Heart left ventricle (tissue), 16 donors: ENCODE measurements around the gene F7. TPM values are rescaled to one million over a fixed set of nuclear protein-coding genes. Genes with fewer than 3 reads are reported as not detected.
A peak's percentile ranks its signal among the peaks of the same experiment; 100 is the strongest.

ENCODE experiments used
- ATAC-seq, 4 donors: fragments of 200-7000 bp; cut with Tn5 transposase; one replicate each; pipeline ENCODE4 v1.9.1; 2020 to 2022; ENCODE audit warnings: moderate library complexity in 4 of 4, mild to moderate bottlenecking in 3 of 4, moderate number of reproducible peaks in 1 of 4
- DNase-seq, 5 donors: peaks; one replicate each; pipeline ENCODE4 v3.0.0-alpha.2; 2020
- H3K27ac ChIP-seq, 12 donors: fragments of 200-600 bp; sonication (generic) in 4 of 12; one replicate each; pipeline versions ENCODE4 v1.5.0 to v1.8.0; 2016 to 2022; ENCODE audit warnings: mild to moderate bottlenecking in 2 of 12
- H3K27me3 ChIP-seq, 9 donors: fragments of 200-600 bp; sonication (generic) in 2 of 9; one replicate each; pipeline versions ENCODE4 v1.5.1 to v1.8.0; 2016 to 2022; ENCODE audit warnings: mild to moderate bottlenecking in 3 of 9
- H3K36me3 ChIP-seq, 9 donors: fragments of 200-600 bp; sonication (generic) in 2 of 9; one replicate each; pipeline versions ENCODE4 v1.5.0 to v1.8.0; 2018 to 2022; ENCODE audit warnings: mild to moderate bottlenecking in 2 of 9
- H3K4me1 ChIP-seq, 12 donors: fragments of 200-600 bp; sonication (generic) in 4 of 12; one replicate each; pipeline versions ENCODE4 v1.5.0 to v1.8.0; 2016 to 2022; ENCODE audit warnings: mild to moderate bottlenecking in 3 of 12
- H3K4me3 ChIP-seq, 12 donors: fragments of 200-600 bp; sonication (generic) in 4 of 12; one replicate each; pipeline versions ENCODE4 v1.5.0 to v1.8.0; 2017 to 2022; ENCODE audit warnings: mild to moderate bottlenecking in 9 of 12, moderate library complexity in 4 of 12
- H3K9me3 ChIP-seq, 12 donors: fragments of 200-600 bp; sonication (generic) in 4 of 12; one replicate each; pipeline versions ENCODE4 v1.5.0 to v1.8.0; 2016 to 2022; ENCODE audit warnings: mild to moderate bottlenecking in 1 of 12
- POLR2A ChIP-seq, 2 donors: fragments of 450-650 bp; IDR thresholded peaks; one replicate each; pipeline ENCODE4 v1.6.1; 2017; ENCODE audit warnings: antibody characterized with exemption in 2 of 2, mild to moderate bottlenecking in 2 of 2, moderate library complexity in 2 of 2
- WGBS, 4 donors: extraction: QIAGEN DNeasy Blood & Tissue Kit in 2 of 4; methylation state at CpG; one replicate each; pipeline versions ENCODE4 v1.1.5 to v1.1.7; 2013 to 2018; 5-methylcytosine and 5-hydroxymethylcytosine counted together
- intact Hi-C, 10 donors: fragments of 100-400 bp; cut with DNase I; formaldehyde crosslinking; loops; one replicate each; pipeline versions ENCODE4 v1.11.1 to v1.14.2; 2022
- polyA plus RNA-seq, 2 donors: library from polyadenylated mRNA; stranded (reverse); fragments of 200-250 nt; gene quantifications; one replicate each; pipeline ENCODE4 v1.2.3, GENCODE V29; 2013
- total RNA-seq, 9 donors: library from RNA; depleted of rRNA in 2 of 9; stranded (reverse); fragments of >200 nt in 2 of 9; fragmentation: NEBNext Ultra II Directional in 3 of 9; extraction: Animal tissue kit (Norgen Biotek cat#: 25700) in 3 of 9; gene quantifications; one replicate each; pipeline versions ENCODE4 v1.1.0 to v1.2.4, GENCODE V29; 2016 to 2023
- TF ChIP-seq, protein P1 (sequence below), 12 donors: fragments of 200-600 bp; sonication (generic) in 4 of 12; IDR thresholded peaks; one replicate each; pipeline versions ENCODE4 v1.5.0 to v1.8.0; 2018 to 2022; ENCODE audit warnings: antibody characterized with exemption in 12 of 12, mild to moderate bottlenecking in 5 of 12
- donor health status: ischemic (EF 13 %, LVEDD 7.1; RV severe dilation, severe dysfunction).
- donor health status: healthy with polysubstance abuse.
- donor health status: DM: no; HTN: yes; CAD: no.
- donor health status: DM: no; HTN: no; CAD: no.
- donor health status: ischemic (EF 25% LVEDD 6.9; RV normal size, moderate dysfunction).
- donor health status: ischemic (EF 25% LVEDD 5.7; RV mildly dilated, moderate dysfunction).
- donor health status: healthy.
- donor health status: DM: yes; HTN: yes; CAD: no.
- donor health status: ischemic (EF 35%, LVEDD 5.7; RV mildly dilated, moderate dysfunction).
- donor health status: nonischemic (EF 11% LVEDD 7.7; RV severe dilation, severe dysfunction).
- donor health status: DM: yes; HTN: yes; CAD: no.
- donor health status: PGD.
- donor health status: ischemic (EF 29% LVEDD 5.4; RV normal size, mild dysfunction).
- donor health status: nonischemic (EF 23%, LVEDD 6.1; RV moderate dilation, normal function).

Gene F7
- total and polyA plus RNA-seq, 11 donors, result 0.01 to 0.41 (median 0.13) TPM; not detected in 7

DNA sequence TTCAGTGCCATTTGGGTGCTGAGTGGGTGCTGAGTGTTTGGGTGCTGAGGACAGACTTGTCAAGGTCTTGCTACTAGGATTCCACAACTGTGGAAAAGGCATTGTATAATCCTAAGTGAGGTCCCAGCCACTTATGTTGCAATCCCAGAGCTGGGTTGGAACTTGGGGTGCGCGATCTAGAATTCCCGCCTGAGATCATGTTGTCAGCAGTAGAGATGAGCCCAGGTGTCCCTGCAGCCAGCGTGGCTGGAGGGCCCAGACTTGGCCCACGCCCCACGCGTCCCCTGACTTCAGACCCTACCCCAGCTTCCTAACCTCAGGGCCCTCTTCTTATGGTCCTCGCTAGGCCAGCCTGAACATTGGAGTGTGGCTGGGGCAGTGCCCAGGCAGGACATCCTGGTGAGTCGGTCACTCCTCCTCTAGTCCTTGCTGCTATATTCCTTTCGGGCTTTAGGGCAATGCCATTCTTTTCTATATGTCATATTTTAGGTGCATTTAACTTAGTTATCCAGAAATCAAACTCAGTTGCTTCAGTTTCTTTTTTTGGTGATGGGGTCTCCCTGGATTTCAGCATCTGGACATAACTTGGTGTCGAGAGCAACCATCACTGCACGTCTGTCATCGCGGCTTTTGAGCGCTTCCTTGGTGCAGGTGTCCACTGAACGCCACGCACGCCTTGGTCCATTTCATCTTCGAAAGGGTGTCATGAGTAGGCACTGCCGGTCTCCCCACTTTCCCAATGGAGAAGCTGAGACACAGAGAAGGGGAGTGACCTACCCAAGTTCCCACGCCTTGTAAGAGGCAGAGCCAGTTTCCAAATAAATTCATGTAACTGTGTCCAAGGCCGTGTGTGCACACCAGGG lies 46.4 kb upstream of the F7 start:
- ATAC-seq (peak in 1 of 4 donors; percentile 2), DNase-seq (peak in 2 of 5 donors; percentile 13 to 57)
- Histone ChIP-seq H3K9me3 (no peaks in the 10 kb centered on the region), H3K27me3 (no peaks in the 10 kb centered on the region), H3K4me1 (no peaks in the 10 kb centered on the region), H3K36me3 (peaks cover 0 to 26% (median 0%) of the 10 kb centered on the region in 9 donors), H3K27ac (no peak overlapping the region), H3K4me3 (no peak overlapping the region)
- intact Hi-C loops, result no loop called here
- 91 to 94% (median 92%) methylated on average over 22 of the region's 22 CpGs for WGBS, 4 donors
- no peak for TF ChIP-seq POLR2A (IDR thresholded peaks at IDR 0.05)
- TF ChIP-seq, protein P1, sequence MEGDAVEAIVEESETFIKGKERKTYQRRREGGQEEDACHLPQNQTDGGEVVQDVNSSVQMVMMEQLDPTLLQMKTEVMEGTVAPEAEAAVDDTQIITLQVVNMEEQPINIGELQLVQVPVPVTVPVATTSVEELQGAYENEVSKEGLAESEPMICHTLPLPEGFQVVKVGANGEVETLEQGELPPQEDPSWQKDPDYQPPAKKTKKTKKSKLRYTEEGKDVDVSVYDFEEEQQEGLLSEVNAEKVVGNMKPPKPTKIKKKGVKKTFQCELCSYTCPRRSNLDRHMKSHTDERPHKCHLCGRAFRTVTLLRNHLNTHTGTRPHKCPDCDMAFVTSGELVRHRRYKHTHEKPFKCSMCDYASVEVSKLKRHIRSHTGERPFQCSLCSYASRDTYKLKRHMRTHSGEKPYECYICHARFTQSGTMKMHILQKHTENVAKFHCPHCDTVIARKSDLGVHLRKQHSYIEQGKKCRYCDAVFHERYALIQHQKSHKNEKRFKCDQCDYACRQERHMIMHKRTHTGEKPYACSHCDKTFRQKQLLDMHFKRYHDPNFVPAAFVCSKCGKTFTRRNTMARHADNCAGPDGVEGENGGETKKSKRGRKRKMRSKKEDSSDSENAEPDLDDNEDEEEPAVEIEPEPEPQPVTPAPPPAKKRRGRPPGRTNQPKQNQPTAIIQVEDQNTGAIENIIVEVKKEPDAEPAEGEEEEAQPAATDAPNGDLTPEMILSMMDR (IDR thresholded peaks at IDR 0.05), result no peak

DNA sequence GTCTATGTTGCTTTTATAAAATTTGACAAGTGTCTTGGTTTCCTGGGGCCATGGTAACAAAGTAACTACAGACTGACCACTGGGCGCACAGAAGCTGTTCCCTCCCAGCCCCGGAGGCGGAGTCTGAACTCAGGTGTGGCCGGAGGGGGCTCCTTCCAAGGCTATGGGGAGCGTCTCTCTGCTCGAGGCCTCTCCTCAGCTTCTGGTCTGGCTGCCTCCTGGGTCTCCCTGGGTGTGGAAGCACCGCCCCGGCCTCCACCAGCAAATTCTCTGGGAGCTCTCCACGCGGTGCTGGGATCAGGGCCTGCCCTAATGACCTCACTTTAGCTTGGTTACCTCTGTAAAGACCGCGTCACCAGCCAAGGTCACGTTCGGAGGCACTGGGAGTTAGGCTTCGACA lies 45.7 kb upstream of the F7 start:
- DNase-seq (peak in 2 of 5 donors; percentile 17 to 51), ATAC-seq (peak in 1 of 4 donors; percentile 2)
- Histone ChIP-seq H3K4me3 (no peak overlapping the region), H3K4me1 (no peaks in the 10 kb centered on the region), H3K9me3 (no peaks in the 10 kb centered on the region), H3K36me3 (peaks cover 0 to 33% (median 0%) of the 10 kb centered on the region in 9 donors), H3K27me3 (no peaks in the 10 kb centered on the region), H3K27ac (no peak overlapping the region)
- TF ChIP-seq, protein P1 (IDR thresholded peaks at IDR 0.05), result no peak
- TF ChIP-seq POLR2A (IDR thresholded peaks at IDR 0.05), result no peak
- intact Hi-C loops, result no loop called here
- 75 to 86% (median 82%) methylated on average over 13 to 15 of the region's 15 CpGs for WGBS, 4 donors

DNA sequence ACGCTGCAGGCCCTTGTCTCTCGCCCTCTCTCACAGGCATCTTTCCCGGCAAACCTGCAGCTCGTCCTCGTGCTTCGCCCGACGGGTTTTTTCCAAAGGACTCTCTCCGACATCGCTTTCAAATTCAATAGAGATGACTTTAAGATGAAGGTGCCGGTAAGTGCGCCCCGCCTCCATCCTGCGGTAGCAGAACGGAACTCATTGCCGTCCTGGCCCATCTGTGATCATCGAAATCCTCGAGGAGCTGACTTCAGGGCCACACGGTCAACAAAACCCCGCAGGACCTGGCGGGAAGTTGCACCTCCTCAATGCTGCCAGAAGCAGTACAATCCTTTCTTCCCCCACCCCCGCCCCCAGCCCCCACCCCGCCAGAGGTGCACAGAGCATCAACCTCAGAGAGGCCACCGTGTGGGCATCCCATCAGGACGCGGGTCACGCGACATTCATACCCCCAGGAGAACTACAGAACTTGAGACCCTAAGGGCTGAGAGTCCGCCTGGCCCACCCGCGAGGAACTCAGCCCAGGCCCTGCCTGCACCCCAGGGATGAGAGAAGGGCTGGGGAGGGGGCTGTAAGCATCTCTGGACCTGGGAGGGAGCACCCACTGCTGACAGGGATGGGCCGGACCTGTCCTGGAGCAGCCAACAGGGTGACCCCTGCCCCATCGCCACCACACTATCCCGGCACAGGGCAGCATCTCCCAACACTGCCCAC lies 44.9 kb upstream of the F7 start:
- ATAC-seq (peak in 1 of 4 donors; percentile 13), DNase-seq (peak in 2 of 5 donors; percentile 13 to 24)
- H3K9me3 ChIP-seq, result no peaks in the 10 kb centered on the region

More for the DNA sequence above, 44.9 kb upstream of the F7 start:
- WGBS, 4 donors, result 86 to 89% (median 87%) methylated on average over 24 to 34 of the region's 34 CpGs
- Histone ChIP-seq H3K4me1 (no peaks in the 10 kb centered on the region), H3K36me3 (peaks cover 0 to 41% (median 0%) of the 10 kb centered on the region in 9 donors), H3K4me3 (no peak overlapping the region), H3K27ac (no peak overlapping the region), H3K27me3 (no peaks in the 10 kb centered on the region)
- TF ChIP-seq, protein P1 (IDR thresholded peaks at IDR 0.05), result no peak
- no peak for TF ChIP-seq POLR2A (IDR thresholded peaks at IDR 0.05)
- intact Hi-C loops, result no loop called here
